ACC112 (cell line): Measurements from ENCODE around the gene POU2AF2.

Experiments
- H2AFZ ChIP-seq: fragments of 200-600 bp; sonication (generic); one replicate; pipeline ENCODE4 v1.6.0; 2017; ENCODE audit warnings: antibody characterized with exemption, low read length; ENCODE audit not compliant: unreplicated experiment
- H3K27ac ChIP-seq: fragments of 200-600 bp; sonication (generic); 2 replicates; pipeline ENCODE4 v1.5.1; 2014; ENCODE audit warnings: low read depth, mild to moderate bottlenecking, antibody characterized with exemption, low read length, moderate library complexity
- H3K27me3 ChIP-seq: fragments of 200-600 bp; sonication (generic); 2 replicates; pipeline ENCODE4 v1.6.1; 2014; ENCODE audit warnings: mild to moderate bottlenecking, antibody characterized with exemption, low read length, moderate library complexity, mixed read lengths; ENCODE audit not compliant: insufficient read depth
- H3K36me3 ChIP-seq: fragments of 200-600 bp; sonication (generic); 2 replicates; pipeline ENCODE4 v1.6.1; 2016; ENCODE audit warnings: mild to moderate bottlenecking, antibody characterized with exemption, low read length, moderate library complexity, mixed read lengths; ENCODE audit not compliant: insufficient read depth
- H3K4me1 ChIP-seq: fragments of 200-600 bp; sonication (generic); one replicate; pipeline ENCODE4 v1.6.1; 2016; ENCODE audit warnings: low read length, mixed read lengths; ENCODE audit not compliant: insufficient read depth, unreplicated experiment, control insufficient read depth
- H3K4me3 ChIP-seq: fragments of 200-600 bp; sonication (generic); 2 replicates; pipeline ENCODE4 v1.5.1; 2014; ENCODE audit warnings: mild to moderate bottlenecking, low read depth, low read length
- H3K79me2 ChIP-seq: fragments of 200-600 bp; sonication (generic); one replicate; pipeline ENCODE4 v1.6.0; 2016; ENCODE audit warnings: low read length; ENCODE audit not compliant: control insufficient read depth, unreplicated experiment, insufficient read depth

Gene POU2AF2

GRCh38 chr11:111302298-111302697 lies 56.8 kb downstream of the POU2AF2 start:
- Histone ChIP-seq H3K79me2 (no peaks in the 10 kb centered on the region), H3K36me3 (no peaks in the 10 kb centered on the region), H2AFZ (no peak overlapping the region), H3K4me1 (no peaks in the 10 kb centered on the region), H3K27ac (no peak overlapping the region), H3K4me3 (no peak overlapping the region), H3K27me3 (peaks cover 85% of the 10 kb centered on the region)

DNA sequence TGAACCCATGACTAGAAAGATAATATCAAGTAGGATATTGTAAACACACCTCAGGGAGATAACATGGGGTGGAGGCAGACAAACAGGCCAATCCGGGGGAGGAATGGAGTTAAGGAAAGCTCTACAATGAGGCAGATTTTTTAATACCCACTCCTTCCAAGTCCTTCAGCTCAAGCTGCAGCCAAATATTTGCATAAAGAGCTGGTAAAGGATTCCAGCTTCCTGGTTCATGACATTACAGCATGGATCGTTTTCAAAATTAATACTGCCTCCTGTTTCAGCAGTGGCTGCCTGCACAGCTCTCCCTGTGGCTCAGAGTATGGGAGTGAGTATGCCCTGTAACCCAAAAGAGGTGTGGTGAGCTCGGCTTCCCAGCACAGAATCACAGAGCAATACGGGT lies 57.9 kb downstream of the POU2AF2 start:
- H2AFZ ChIP-seq: no peak overlapping the region
- no peaks in the 10 kb centered on the region for H3K79me2 ChIP-seq
- peaks cover 89% of the 10 kb centered on the region for H3K27me3 ChIP-seq
- H3K36me3 ChIP-seq: no peaks in the 10 kb centered on the region
- H3K4me1 ChIP-seq: no peaks in the 10 kb centered on the region
- no peak overlapping the region for H3K27ac ChIP-seq
- H3K4me3 ChIP-seq: no peak overlapping the region

DNA sequence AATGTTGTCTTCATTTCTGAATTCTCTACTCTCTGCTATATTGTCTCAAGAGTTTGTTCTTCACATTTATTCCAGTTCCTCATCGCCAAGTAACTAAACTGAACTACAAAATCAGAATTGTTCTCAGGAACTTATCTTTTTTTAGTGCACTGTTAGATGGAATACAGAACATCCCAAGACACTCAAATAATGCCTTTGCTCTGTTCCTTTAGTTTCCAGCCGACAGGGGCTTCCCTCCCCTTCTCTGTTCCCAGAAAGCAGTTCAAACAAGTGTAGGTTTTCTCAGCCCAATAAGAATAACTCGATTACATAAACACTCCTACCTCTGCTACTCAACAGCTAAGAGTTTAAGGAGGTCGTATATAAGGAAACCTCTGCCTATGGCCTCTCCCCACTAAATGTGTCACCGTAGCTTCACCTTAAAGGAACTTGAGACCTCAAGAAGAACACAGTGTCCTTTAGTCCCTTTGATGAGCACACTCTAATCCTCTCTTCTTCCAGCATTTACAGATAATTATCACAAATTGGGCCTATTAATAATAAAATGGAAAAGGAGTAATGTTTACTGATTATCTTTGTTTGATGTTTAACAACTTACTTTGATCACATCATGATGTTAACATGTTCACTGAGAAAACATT lies 59.8 kb downstream of the POU2AF2 start:
- Histone ChIP-seq H3K27ac (no peak overlapping the region), H3K4me1 (no peaks in the 10 kb centered on the region), H3K79me2 (no peaks in the 10 kb centered on the region), H3K36me3 (no peaks in the 10 kb centered on the region), H3K4me3 (no peak overlapping the region), H3K27me3 (peaks cover 90% of the 10 kb centered on the region), H2AFZ (no peak overlapping the region)

GRCh38 chr11:111305876-111306275 lies 60.4 kb downstream of the POU2AF2 start:
- no peaks in the 10 kb centered on the region for H3K4me1 ChIP-seq
- H3K4me3 ChIP-seq: no peak overlapping the region
- no peaks in the 10 kb centered on the region for H3K79me2 ChIP-seq
- no peak overlapping the region for H2AFZ ChIP-seq
- H3K27ac ChIP-seq: no peak overlapping the region
- no peaks in the 10 kb centered on the region for H3K36me3 ChIP-seq
- H3K27me3 ChIP-seq: peaks cover 90% of the 10 kb centered on the region

DNA sequence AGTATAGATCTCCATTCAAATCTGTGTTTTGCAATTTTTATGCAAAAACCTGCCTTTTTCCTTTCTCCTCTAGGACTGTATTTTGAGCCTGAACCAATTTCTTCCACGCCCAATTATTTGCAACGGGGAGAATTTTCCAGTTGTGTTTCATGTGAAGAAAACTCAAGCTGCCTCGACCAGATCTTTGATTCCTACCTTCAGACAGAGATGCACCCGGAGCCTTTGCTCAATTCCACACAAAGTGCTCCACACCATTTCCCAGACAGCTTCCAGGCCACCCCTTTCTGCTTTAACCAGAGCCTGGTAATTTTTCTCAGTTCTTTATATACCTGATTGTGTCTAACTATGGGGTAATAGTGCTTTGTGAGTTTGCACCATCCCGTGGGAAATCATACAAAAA lies 60.8 kb downstream of the POU2AF2 start:
- Histone ChIP-seq H2AFZ (no peak overlapping the region), H3K36me3 (no peaks in the 10 kb centered on the region), H3K79me2 (no peaks in the 10 kb centered on the region), H3K4me1 (no peaks in the 10 kb centered on the region), H3K27ac (no peak overlapping the region), H3K27me3 (peaks cover 86% of the 10 kb centered on the region), H3K4me3 (no peak overlapping the region)

- no peaks in the 10 kb centered on the region for H3K79me2 ChIP-seq
- H3K27me3 ChIP-seq: peaks cover 83% of the 10 kb centered on the region
- no peaks in the 10 kb centered on the region for H3K4me1 ChIP-seq
- no peak overlapping the region for H2AFZ ChIP-seq
- H3K36me3 ChIP-seq: no peaks in the 10 kb centered on the region
- no peak overlapping the region for H3K4me3 ChIP-seq
- no peak overlapping the region for H3K27ac ChIP-seq
Observed at GRCh38 chr11:111307472-111308108, 62.1 kb downstream of the POU2AF2 start.

DNA sequence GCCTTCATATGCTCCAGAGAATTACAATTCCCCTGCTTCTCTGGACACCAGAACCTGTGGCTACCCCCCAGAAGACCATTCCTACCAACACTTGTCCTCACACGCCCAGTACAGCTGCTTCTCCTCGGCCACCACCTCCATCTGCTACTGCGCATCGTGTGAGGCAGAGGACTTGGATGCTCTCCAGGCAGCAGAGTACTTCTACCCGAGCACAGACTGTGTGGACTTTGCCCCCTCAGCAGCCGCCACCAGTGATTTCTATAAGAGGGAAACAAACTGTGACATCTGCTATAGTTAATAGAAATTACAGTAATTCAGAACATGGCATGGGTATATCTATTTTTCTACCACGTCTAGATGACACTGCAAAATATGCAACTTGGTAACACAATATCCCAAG lies 62.6 kb downstream of the POU2AF2 start:
- H3K27ac ChIP-seq: no peak overlapping the region
- H3K27me3 ChIP-seq: peaks cover 77% of the 10 kb centered on the region
- no peak overlapping the region for H2AFZ ChIP-seq
- H3K79me2 ChIP-seq: no peaks in the 10 kb centered on the region
- H3K4me3 ChIP-seq: no peak overlapping the region
- H3K4me1 ChIP-seq: no peaks in the 10 kb centered on the region
- H3K36me3 ChIP-seq: no peaks in the 10 kb centered on the region

- peaks cover 73% of the 10 kb centered on the region for H3K27me3 ChIP-seq
- no peaks in the 10 kb centered on the region for H3K4me1 ChIP-seq
- H3K79me2 ChIP-seq: no peaks in the 10 kb centered on the region
- H2AFZ ChIP-seq: no peak overlapping the region
- H3K36me3 ChIP-seq: no peaks in the 10 kb centered on the region
- no peak overlapping the region for H3K27ac ChIP-seq
- no peak overlapping the region for H3K4me3 ChIP-seq
Observed at GRCh38 chr11:111309215-111309915, 63.8 kb downstream of the POU2AF2 start.

- H3K27me3 ChIP-seq: peaks cover 72% of the 10 kb centered on the region
- H2AFZ ChIP-seq: no peak overlapping the region
- no peaks in the 10 kb centered on the region for H3K4me1 ChIP-seq
- no peaks in the 10 kb centered on the region for H3K79me2 ChIP-seq
- no peak overlapping the region for H3K27ac ChIP-seq
- no peaks in the 10 kb centered on the region for H3K36me3 ChIP-seq
- H3K4me3 ChIP-seq: no peak overlapping the region
Observed at GRCh38 chr11:111310088-111310487, 64.6 kb downstream of the POU2AF2 start.

DNA sequence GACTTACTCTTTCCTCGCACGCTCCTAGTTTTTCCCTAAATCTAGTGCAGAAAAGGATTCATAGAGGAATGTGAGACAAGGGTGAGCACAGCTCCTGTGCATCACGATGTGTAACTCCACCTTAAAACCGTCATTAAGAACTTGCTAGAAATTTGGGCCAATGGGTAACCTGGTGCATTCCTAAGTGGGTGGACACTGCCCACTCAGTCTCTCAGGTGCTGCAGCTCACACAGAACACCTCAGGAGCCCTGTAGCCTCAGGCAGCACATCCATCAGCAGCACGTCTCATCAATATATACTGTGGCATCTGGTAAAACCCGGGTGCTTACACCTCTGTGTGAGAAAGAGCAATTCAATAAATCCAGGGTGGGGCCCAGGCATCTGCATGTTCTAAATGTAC lies 65.2 kb downstream of the POU2AF2 start:
- H3K4me3 ChIP-seq: no peak overlapping the region
- H3K4me1 ChIP-seq: no peaks in the 10 kb centered on the region
- H3K36me3 ChIP-seq: no peaks in the 10 kb centered on the region
- H3K79me2 ChIP-seq: no peaks in the 10 kb centered on the region
- H3K27ac ChIP-seq: no peak overlapping the region
- H2AFZ ChIP-seq: no peak overlapping the region
- H3K27me3 ChIP-seq: peaks cover 70% of the 10 kb centered on the region

GRCh38 chr11:111312076-111312475 lies 66.6 kb downstream of the POU2AF2 start:
- Histone ChIP-seq H3K36me3 (no peaks in the 10 kb centered on the region), H2AFZ (no peak overlapping the region), H3K27ac (no peak overlapping the region), H3K27me3 (peaks cover 61% of the 10 kb centered on the region), H3K4me3 (no peak overlapping the region), H3K4me1 (no peaks in the 10 kb centered on the region), H3K79me2 (no peaks in the 10 kb centered on the region)
